Measurements from ENCODE around the gene DDAH1. TPM values are rescaled to one million over a fixed set of nuclear protein-coding genes. Genes with fewer than 3 reads are reported as not detected.
A peak's percentile ranks its signal among the peaks of the same experiment; 100 is the strongest.

The DDAH1 gene
- total RNA-seq (2012; rRNA removed) (94.5 and 108 TPM in 2 replicates), polyA plus RNA-seq (2012; rRNA removed) (78.0 and 89.0 TPM in 2 replicates), Bru-seq, nascent RNA (percentile 97 among the genes with signal in this experiment), BruChase-seq, experiment 1, labeled RNA remaining after a 6-hour chase (percentile 91 among the genes with signal in this experiment), BruChase-seq, experiment 2, labeled RNA remaining after a 2-hour chase (percentile 91 among the genes with signal in this experiment)
- polyA plus RNA-seq (2012; cell fraction: cytosol; rRNA removed), result 18.8 and 40.9 TPM in 2 replicates
- 9.2 and 40.9 TPM in 2 replicates for polyA plus RNA-seq (2012; cell fraction: nucleus; rRNA removed; ENCODE audit: low replicate concordance)
- long read RNA-seq, transcript DDAH1-204 (7 exons, 3,909 nt), result major isoform, 8 of 53 reads
- long read RNA-seq, transcript DDAH1-201 (6 exons, 3,920 nt), result major isoform, 8 of 53 reads
- long read RNA-seq, partial matches to known transcripts, result 8 of 53 reads
- long read RNA-seq, other reads (novel, unspliced or antisense), result 29 of 53 reads

DNA sequence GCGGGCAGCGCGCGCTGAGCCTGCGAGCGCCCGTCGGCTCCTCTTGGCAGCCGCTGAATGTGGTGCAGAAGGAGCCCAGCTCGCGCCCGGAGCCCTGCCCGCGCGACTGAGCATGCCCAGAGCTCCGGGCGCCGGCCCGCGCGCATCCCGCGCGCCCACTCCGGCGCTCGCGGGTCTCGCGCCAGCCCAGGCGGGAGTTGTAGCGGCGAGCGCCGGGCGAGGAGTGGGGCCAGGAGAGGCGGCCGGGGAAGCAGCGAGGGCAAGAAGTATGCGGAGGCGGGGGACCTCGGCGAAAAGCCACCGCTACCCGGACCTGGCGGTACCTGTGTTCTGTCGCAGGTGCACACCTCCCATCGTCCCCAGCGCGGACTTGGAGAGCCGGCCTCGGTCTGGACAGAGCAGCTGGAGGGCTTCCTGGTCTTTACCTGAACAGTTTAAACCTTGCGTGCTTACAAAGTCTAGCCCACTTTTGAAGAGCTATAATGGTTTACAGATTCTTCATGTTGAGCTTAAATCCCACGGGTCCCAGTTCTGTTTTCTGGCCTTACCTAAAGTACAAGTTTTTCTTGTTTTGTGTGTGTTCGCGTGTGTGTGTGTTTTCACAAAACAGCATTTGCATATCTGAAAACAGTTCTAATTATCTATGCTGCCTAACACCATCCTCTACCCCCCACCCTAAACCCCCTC is at the start of gene DDAH1:
Gene DDAH1 (minus strand): TSS at position 61 of the 687 bp plus-strand sequence. CDS start 114 bp downstream, outside the sequence.
- no peak for TF ChIP-seq RFX5 (IDR thresholded peaks at IDR 0.05; ENCODE audit: low read depth, low read length)
- TF ChIP-seq SMC3 (IDR thresholded peaks at IDR 0.05; ENCODE audit: low read depth, low read length), result 0 out of 2 replicates have a peak, but pooled peaks have one; percentile 2
- peak; percentile 15; the same call in 1 of the 2 replicates for TF ChIP-seq POLR2A (IDR thresholded peaks at IDR 0.05; ENCODE audit: low read depth, low read length)
- peak; percentile 12; the same call in 1 of the 2 replicates for TF ChIP-seq RAD21 (IDR thresholded peaks at IDR 0.05; ENCODE audit: low read length)
- no peak for TF ChIP-seq CHD1 (IDR thresholded peaks at IDR 0.05; ENCODE audit: low read depth, low read length)
- no peak for TF ChIP-seq BHLHE40 (IDR thresholded peaks at IDR 0.05; ENCODE audit: low read depth, low read length)
- TF ChIP-seq, protein P1, sequence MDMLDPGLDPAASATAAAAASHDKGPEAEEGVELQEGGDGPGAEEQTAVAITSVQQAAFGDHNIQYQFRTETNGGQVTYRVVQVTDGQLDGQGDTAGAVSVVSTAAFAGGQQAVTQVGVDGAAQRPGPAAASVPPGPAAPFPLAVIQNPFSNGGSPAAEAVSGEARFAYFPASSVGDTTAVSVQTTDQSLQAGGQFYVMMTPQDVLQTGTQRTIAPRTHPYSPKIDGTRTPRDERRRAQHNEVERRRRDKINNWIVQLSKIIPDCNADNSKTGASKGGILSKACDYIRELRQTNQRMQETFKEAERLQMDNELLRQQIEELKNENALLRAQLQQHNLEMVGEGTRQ (IDR thresholded peaks at IDR 0.05; ENCODE audit: low read depth, low read length), result no peak
- TF ChIP-seq MXI1 (IDR thresholded peaks at IDR 0.05; ENCODE audit: borderline replicate concordance, low read depth, low read length), result peak; percentile 44; the same call in 1 of the 2 replicates
- TF ChIP-seq RCOR1 (IDR thresholded peaks at IDR 0.05; ENCODE audit: insufficient replicate concordance, low read length), result peak; percentile 27
- ChIA-PET POLR2A (ENCODE audit: unreplicated experiment) (interaction anchor here (0.7 to 0.8 kb wide), 2 partner anchors 142 to 163 kb away, joined by 3 to 4 read pairs; no protein-coding TSS in a partner anchor), CTCF (interaction anchor here (0.6 to 1.2 kb wide), 4 partner anchors 111 to 227 kb away, joined by 3 to 4 read pairs (median 3); no protein-coding TSS in a partner anchor)
- H3K36me3 ChIP-seq (ENCODE audit: control insufficient read depth, insufficient read depth, low read length), result no peaks in the 10 kb centered on the region
- H3K23ac ChIP-seq (ENCODE audit: low read depth, low read length), result peak within 1 kb of the TSS; percentile 74
- DNase-seq, result peak; percentile 65
- H4K5ac ChIP-seq (ENCODE audit: low read depth, low read length), result peak within 1 kb of the TSS; percentile 56; the same call in 1 of the 2 replicates
- peaks cover 29 to 73% of the 10 kb centered on the region in 2 experiments for H3K79me1 ChIP-seq (ENCODE audit: low read depth in 1 of 2, low read length in 2 of 2)
- peak within 1 kb of the TSS; percentile 80; the same call in 1 of the 2 replicates for H4K91ac ChIP-seq (ENCODE audit: insufficient read depth, low read depth, low read length)
- peak within 1 kb of the TSS; percentile 95 for H3K4me2 ChIP-seq (ENCODE audit: low read depth, low read length)
- peak within 1 kb of the TSS; percentile 90 for H2AK5ac ChIP-seq (ENCODE audit: low read depth, low read length)
- H3K27ac ChIP-seq (ENCODE audit: insufficient read depth, low read length), result peak within 1 kb of the TSS; percentile 92
- H3K27me3 ChIP-seq (ENCODE audit: control insufficient read depth, insufficient read depth, low read length), result no peaks in the 10 kb centered on the region
- peak within 1 kb of the TSS; percentile 89 for H2BK5ac ChIP-seq (ENCODE audit: low read depth, low read length, poor library complexity, severe bottlenecking)
- intact Hi-C loops (cut with micrococcal nuclease) (loop anchor here (2.0 kb wide), 2 partner anchors 112 to 156 kb away; no protein-coding TSS in a partner anchor), dilution Hi-C loops (cut with HindIII; ENCODE audit: low sequenced_read_pairs, unreplicated experiment) (no loop called here), in situ Hi-C loops (cut with MboI; ENCODE audit: low sequenced_read_pairs) (loop anchor here (10.0 kb wide), 1 partner anchor 110 kb away; no protein-coding TSS in a partner anchor)
- peaks cover 9% of the 10 kb centered on the region for H3K9me1 ChIP-seq (ENCODE audit: insufficient read depth, low read length)
- H2AFZ ChIP-seq (replicated peaks; ENCODE audit: low read length, poor library complexity), result peak within 1 kb of the TSS; percentile 95
- peak within 1 kb of the TSS; percentile 90 for H2AK9ac ChIP-seq (replicated peaks; ENCODE audit: low read depth, low read length, poor library complexity)
- TSS peak; percentile 77 for BruUV-seq (replicated peaks)
- peak; percentile 68 for ATAC-seq (ENCODE audit: low read depth)
- H3K14ac ChIP-seq (replicated peaks; ENCODE audit: low read depth, low read length), result peak within 1 kb of the TSS; percentile 77
- no peaks in the 10 kb centered on the region for H3K9me3 ChIP-seq (ENCODE audit: control insufficient read depth, insufficient read depth, low read length)
- H4K8ac ChIP-seq (ENCODE audit: low read depth in 2 of 2, low read length in 2 of 2), result peak within 1 kb of the TSS; percentile 62 to 86
- peak within 1 kb of the TSS; percentile 95 for H3K4ac ChIP-seq (ENCODE audit: low read depth, low read length)
- no peak within 1 kb of the TSS; the same call in 2 of the 3 replicates for H2BK15ac ChIP-seq (ENCODE audit: low read depth, low read length)
- WGBS, 2 experiments (ENCODE audit: extremely low coverage in 2 of 2, insufficient read length in 1 of 2), result 0% methylated on average over 37 of the region's 56 CpGs; no CpG with 5 or more reads in 1 of the 2 experiments
- peaks cover 7% of the 10 kb centered on the region for H3K4me1 ChIP-seq (ENCODE audit: control insufficient read depth, insufficient read depth, low read length)
- peak within 1 kb of the TSS; percentile 95 for H3K4me3 ChIP-seq (ENCODE audit: insufficient read depth, low read depth, low read length)
- H2BK120ac ChIP-seq (ENCODE audit: low read depth, low read length), result peak within 1 kb of the TSS; percentile 77
- H3K9ac ChIP-seq (ENCODE audit: low read depth, low read length), result peak within 1 kb of the TSS; percentile 85
- peak within 1 kb of the TSS; percentile 63 for H3K18ac ChIP-seq (ENCODE audit: low read depth, low read length)
- peaks cover 7% of the 10 kb centered on the region; the same call in 1 of the 2 replicates for H4K20me1 ChIP-seq (ENCODE audit: insufficient read depth, low read length)
- H3K56ac ChIP-seq (ENCODE audit: extremely low read depth, insufficient read depth, low read length), result peak within 1 kb of the TSS; percentile 41
- H2BK20ac ChIP-seq (ENCODE audit: low read depth, low read length), result 0 out of 2 replicates have a peak within 1 kb of the TSS, but pooled peaks have one; percentile 1
